T-helper 9 cell (primary cell): ENCODE data around the gene PPP1R14D.

Experiments
- DNase-seq: peaks from one replicate; pipeline ENCODE4 v3.0.0-alpha.2; 2020

The PPP1R14D gene

GRCh38 chr15:40776537-40777141, 51.9 kb downstream of the PPP1R14D start:
- DNase-seq: no peak

- DNase-seq: no peak
Observed at GRCh38 chr15:40775740-40776536, 52.6 kb downstream of the PPP1R14D start.

DNA sequence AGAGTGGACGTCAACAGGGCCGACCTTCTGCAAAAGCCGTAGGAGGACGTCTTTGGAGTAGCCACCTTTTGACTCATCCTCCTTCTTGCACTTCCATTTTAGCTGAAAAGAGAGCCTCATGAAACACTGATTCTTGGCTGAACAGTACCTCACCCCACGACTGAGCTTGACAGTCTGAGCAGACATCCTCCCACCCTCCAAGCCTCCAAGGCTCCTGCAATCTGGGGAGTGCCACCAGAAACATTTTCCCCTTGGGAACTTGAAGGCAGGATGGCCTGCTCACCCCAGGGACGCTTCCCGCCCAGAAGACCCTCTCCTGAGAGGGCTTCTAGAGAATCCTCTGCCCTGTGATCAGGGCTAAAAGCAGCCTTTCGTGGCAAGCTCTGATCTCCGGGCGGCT, 53.5 kb downstream of the PPP1R14D start:
- DNase-seq: no peak

DNA sequence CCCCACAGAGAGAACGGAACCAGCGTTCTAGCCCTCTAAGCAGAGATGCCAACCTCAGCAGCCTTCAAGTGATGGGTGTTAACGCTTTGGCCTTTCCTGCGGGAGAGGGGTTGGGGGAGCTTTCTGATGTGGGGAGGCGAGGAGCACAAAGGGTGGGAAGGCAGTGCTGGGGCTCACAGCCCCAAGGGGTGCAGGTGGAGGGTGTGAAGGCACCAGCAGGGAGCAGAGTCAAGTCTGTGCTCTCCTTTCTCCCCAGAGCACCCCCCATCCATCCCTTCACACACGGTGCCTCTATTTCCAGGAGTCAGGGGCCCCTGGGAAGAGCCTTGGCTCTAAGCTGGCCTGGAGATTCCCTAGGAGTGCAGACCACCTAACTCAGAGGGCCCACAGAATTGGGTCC, 54.6 kb downstream of the PPP1R14D start:
- no peak for DNase-seq

DNA sequence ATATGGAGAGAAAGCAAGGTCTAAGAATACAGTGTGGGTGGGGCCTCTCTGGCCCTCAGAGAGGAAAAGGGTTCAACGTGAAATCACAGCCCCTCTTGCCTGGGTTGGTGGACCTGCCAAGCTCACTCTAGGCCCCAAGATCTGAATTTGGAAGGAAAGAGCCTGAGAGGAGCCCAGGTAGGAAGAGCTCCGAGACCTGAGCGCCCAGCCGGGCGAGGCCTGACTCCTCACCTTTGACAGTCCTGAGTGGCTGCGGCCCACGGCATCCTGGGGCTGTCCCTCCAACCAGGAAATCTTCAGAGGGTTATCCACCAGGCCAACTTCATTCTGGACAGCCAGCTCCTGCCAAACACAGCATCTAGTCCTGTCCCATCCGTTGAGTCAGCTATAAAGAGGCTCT, 55.0 kb downstream of the PPP1R14D start:
- no peak for DNase-seq

DNA sequence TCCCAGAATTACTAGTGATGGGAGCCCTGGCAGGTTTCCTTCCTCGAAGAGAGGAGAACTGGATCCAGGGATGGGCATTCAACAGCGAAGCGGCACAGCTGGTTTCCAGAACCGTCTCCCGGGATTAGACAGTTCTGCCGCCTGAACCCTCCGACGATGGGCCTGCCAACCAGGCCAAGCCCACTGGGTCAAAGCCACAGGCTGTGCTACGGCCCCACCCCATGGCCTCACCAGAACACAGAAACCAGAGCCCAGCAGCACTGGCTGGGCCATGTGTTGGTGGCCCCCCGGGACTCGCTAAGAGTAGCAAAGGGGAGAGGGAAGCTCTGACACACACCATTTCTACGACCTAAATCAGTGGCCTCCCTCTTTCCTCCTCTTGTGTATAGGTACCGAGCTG, 56.5 kb downstream of the PPP1R14D start:
- DNase-seq: no peak

DNA sequence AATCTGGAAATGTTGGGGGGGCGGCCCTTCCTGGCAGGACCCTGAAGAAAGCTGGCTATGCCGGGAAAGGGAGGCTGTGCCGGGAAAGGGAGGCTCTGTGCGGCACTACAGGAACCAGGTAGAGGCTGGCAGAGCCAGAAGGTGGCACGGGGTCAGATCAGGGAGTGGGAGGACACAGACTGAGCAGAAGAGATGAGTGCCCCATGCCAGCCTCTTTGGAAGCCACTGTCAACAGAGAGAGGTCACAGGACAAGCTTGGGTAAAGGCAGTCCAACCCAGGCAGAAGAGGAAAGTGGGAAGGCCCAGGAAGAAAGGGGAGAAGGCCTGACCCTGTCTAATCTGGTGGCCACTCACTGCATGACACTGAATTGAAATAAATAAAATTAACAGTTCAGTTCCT, 57.3 kb downstream of the PPP1R14D start:
- no peak for DNase-seq

- no peak for DNase-seq
Observed at GRCh38 chr15:40770147-40770721, 58.3 kb downstream of the PPP1R14D start.

DNA sequence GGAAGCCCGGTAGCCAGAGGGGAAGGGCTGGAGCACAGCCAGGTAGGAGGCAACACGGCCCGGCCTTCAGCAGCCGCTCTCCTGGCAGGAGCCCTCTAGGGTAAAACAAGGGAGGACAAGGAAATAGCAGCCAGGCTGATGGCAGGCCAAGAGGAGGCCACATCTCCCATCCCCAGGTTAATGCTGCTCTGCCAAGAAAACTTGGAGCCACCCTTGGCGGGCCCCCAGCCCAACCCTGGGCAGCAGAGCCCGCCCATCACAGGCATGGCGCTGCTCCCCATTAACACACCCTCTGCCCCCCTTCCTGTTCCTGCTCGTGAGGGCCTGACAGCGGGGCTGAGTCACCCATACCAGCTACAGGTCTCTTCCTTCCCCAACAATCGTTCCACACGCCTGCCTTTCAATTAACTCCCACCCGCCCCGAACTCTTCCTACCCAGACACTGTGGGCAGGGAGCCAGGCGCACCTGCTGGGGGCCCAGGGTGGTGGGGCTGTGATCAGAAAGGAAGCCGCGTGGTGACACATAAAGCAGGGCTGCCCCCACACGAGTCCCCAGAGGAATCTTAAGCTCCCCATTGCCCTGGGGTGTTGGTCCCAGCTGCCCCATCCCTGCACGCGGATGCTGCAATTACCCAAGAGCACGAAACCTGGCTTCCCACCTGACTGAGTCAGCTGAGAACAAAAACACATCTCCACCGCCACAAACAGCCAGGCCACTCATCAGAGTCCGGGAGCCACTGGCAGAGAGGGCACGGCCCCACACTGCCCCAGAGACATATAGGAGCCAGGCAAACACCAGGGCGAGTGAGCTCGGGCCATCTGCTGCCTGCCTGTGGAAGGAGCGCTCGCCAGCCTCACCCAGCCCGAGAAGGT, 59.0 kb downstream of the PPP1R14D start, which contains the start of gene C15orf62:
C15orf62 (plus strand) TSS at position 707 of the 873 bp plus-strand sequence. CDS start 516 bp downstream, outside the sequence.
- no peak for DNase-seq

DNA sequence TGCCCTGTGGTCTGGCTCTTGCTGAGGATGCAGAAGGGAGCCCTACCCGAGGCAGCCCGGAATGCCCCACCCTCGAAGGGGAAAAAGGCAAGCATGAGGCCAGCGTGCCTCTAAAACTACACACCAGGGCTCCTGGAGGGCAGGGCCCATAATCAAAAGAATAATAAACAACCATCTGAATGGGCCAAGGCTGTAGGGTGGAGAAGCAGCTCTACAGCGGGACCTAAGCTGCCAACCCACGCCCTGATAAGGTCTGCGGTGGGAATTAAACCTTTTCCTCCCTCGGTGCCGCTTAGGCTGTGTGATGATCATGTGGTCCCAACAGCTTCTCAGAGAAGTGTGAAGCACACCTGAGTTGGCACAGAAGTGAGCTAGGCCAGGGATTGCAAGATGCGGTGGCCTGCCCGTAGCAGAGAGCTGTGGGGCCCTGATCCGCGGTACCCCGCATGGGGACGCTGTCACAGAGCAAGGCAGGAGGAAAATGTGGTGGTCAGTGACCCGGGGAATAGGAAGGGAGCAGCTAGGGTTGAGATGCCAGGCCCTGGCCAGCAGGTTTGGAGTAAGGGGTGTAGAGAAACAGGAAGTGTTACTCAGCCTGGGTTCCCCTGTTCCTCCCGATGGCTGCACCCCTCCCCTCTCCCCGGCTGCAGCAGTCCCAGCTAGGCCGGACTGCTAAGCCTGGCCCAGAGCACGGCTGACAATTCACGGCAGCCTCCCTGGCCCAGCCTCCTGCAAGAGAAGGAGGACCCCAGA, 59.8 kb downstream of the PPP1R14D start:
- DNase-seq: no peak

DNA sequence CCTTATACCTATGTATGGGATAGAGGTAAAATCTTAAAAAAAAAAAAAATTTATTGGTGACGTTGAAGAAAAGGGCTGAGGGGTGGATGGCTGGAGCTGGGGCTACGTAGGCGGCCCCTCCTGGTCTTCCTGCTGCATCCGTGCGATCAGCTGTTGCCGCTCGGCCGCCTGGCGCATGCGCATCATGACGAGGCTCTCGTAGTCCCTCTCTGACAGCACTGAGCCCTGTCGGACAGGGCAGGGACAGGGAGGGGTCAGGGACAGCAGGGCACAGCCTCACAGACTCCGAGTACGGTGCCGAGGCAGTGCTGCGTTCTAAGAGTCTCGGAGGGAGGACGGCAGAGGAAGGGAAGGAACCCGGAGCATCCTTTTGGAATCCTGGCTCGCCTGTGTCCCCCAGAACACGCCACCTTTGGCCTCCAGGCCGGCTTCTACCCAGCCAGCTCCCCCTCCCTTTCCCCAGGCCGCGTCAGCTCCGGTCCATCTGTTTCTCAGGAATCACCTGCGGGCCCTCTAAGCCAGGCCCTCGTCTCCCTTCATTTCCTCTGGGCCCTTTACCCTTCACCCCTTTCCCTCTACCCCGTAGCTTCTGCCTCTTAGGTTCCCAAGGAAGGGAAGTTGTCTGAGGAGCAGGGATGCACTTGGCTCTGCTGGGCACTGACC, 60.5 kb downstream of the PPP1R14D start:
- DNase-seq: no peak

DNA sequence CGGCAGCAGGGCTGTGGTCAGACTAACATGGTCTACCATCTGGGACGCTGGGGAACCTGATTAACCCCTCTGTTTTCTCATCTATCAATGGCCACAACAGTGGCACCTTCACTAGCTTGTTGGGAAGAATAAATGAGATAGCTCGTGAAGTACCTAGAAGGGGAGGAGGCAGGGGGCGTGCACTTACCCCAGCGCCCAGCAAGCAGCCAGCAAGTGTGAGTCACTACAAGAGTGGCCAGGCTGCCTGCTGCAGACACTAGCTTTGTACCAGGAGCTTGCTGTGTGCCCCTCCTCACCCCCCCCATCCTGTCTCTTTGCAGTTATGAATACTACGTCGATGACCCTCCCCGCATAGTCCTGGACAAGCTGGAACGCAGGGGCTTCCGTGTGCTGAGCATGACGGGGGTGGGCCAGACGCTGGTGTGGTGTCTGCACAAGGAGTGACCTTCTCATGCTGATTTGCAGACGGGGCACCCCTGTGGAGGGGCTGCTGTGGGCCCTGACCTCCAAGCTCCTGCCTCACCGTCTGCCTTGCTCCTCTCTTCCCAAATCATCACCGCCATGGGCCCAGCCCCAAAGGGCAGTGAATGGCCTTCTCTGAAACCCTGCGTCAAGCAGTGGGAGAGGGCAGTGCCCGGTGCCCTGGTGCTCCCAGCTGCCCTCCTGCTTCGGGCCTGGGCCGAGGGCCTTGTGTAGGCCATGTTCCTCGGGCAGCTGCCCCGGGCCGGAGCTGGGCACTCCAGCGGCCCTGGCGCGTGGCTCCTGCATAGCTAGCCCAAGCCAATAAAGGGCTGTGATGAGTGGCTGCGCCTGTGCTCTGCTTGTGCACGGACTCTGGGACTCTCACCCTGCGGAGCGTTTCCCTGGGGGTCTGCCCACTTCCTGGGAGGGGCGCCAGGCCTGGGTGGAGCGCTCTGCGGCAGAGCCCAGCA, 61.3 kb downstream of the PPP1R14D start:
- no peak for DNase-seq

DNA sequence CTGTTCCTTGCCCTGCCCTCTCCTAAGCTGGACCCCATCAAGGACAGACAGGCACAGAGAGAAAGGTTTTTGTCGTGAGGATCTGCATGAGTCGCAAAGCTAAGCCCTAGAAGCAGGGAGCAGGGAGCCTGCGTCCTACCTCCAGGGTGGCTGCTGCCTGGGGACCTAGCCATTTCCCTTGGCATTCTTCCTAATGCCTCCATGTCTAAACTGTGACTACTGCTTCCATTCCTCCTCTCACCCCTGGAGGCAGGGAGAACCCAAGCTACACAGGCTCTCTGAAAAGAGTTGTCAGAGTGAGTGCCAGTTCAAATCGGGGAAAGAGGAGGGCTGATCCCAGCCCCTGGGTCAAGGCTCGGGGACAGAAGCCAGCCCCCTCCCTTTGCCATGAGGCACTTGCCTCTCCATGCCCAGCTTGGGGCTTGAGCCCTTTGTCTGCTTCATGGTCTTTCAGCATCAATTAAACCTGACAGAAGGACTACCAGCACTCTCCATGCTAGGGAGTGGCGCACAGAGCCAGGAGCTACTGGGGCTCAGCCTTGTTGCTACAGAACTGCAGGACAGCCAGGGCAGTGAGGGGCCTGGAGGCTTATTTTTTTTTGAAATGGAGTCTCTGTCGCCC, 62.2 kb downstream of the PPP1R14D start:
- DNase-seq: no peak
